SK-N-SH treated with all-trans-retinoic acid at 6 μM for 48 hours (cell line): ENCODE data around the gene PON3.

ENCODE experiments used
- ISL1 ChIP-seq: fragments of 250-450 bp; sonication (Bioruptor Pico); IDR thresholded peaks from 2 replicates; pipeline ENCODE4 v2.1.2; 2022; ENCODE audit warnings: mild to moderate bottlenecking, moderate library complexity
- PPARA ChIP-seq: fragments of 250-450 bp; sonication (Bioruptor Pico); IDR thresholded peaks from 2 replicates; pipeline ENCODE4 v1.5.0; 2020; ENCODE audit warnings: mild to moderate bottlenecking, borderline replicate concordance
- ZFP3 ChIP-seq: fragments of 250-450 bp; sonication (Bioruptor Pico); IDR thresholded peaks from 2 replicates; pipeline ENCODE4 v1.5.0; 2020; ENCODE audit warnings: mild to moderate bottlenecking, moderate library complexity
- ZNF70 ChIP-seq: fragments of 450-650 bp; formaldehyde crosslinking; IDR thresholded peaks from 2 replicates; pipeline ENCODE4 v1.5.0; 2020; ENCODE audit warnings: mild to moderate bottlenecking, moderate library complexity
- ZNF8 ChIP-seq: fragments of 450-650 bp; formaldehyde crosslinking; IDR thresholded peaks from 2 replicates; pipeline ENCODE4 v1.5.0; 2020; ENCODE audit warnings: mild to moderate bottlenecking, moderate library complexity
- TF ChIP-seq, protein P1 (sequence below): fragments of 250-450 bp; sonication (Bioruptor Pico); IDR thresholded peaks from 2 replicates; pipeline ENCODE4 v1.8.0; 2020; ENCODE audit warnings: mild to moderate bottlenecking, moderate library complexity, borderline replicate concordance
- TF ChIP-seq, protein P2 (sequence below): fragments of 250-450 bp; sonication (Bioruptor Pico); IDR thresholded peaks from 2 replicates; pipeline ENCODE4 v1.5.1; 2021; ENCODE audit warnings: mild to moderate bottlenecking, moderate library complexity
- TF ChIP-seq, protein P3 (sequence below): fragments of 250-450 bp; sonication (Bioruptor Pico); IDR thresholded peaks from 2 replicates; pipeline ENCODE4 v1.5.0; 2020; ENCODE audit warnings: mild to moderate bottlenecking, moderate library complexity

DNA sequence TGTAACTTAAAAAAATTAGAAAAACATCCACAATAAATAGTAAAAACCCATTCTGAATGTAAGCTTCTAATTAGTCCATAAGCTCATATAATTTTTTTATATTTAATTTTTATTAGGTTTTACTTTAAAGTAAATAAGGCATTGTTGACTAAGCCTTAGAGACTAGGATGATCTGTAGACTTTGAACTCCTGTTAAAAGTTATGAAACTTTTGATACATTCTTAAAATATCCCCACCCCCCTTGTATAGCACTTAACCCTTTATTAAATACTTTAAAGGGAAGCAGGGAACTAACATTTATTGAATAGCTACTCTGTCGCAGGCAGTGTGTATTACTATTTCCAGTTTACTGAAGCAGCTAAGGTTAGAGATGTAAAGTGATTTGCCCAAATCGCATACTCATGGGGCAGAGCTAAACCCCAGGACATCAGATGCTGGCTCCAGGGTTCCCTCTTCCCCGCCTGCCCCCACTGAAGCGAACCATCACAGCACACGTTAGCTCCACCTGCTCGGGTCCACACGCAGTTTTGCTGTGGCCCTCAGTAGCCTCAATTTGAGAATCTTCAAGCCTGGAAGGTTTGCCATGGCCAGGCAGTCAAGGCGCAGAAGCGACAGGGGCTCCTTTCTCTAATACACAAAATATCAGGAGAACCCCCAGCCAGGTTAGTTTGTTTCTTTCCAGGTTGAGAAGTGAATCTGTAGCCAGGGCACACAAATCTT, 72.6 kb downstream of the PON3 start:
- no peak for TF ChIP-seq ISL1 (CRISPR knock-in tag)
- TF ChIP-seq, protein P1, sequence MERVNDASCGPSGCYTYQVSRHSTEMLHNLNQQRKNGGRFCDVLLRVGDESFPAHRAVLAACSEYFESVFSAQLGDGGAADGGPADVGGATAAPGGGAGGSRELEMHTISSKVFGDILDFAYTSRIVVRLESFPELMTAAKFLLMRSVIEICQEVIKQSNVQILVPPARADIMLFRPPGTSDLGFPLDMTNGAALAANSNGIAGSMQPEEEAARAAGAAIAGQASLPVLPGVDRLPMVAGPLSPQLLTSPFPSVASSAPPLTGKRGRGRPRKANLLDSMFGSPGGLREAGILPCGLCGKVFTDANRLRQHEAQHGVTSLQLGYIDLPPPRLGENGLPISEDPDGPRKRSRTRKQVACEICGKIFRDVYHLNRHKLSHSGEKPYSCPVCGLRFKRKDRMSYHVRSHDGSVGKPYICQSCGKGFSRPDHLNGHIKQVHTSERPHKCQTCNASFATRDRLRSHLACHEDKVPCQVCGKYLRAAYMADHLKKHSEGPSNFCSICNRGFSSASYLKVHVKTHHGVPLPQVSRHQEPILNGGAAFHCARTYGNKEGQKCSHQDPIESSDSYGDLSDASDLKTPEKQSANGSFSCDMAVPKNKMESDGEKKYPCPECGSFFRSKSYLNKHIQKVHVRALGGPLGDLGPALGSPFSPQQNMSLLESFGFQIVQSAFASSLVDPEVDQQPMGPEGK (CRISPR knock-in tag): no peak
- no peak for TF ChIP-seq ZNF70
- TF ChIP-seq, protein P2, sequence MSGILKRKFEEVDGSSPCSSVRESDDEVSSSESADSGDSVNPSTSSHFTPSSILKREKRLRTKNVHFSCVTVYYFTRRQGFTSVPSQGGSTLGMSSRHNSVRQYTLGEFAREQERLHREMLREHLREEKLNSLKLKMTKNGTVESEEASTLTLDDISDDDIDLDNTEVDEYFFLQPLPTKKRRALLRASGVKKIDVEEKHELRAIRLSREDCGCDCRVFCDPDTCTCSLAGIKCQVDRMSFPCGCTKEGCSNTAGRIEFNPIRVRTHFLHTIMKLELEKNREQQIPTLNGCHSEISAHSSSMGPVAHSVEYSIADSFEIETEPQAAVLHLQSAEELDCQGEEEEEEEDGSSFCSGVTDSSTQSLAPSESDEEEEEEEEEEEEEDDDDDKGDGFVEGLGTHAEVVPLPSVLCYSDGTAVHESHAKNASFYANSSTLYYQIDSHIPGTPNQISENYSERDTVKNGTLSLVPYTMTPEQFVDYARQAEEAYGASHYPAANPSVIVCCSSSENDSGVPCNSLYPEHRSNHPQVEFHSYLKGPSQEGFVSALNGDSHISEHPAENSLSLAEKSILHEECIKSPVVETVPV (CRISPR knock-in tag): no peak
- no peak for TF ChIP-seq ZFP3 (CRISPR knock-in tag)
- TF ChIP-seq ZNF8: no peak
- TF ChIP-seq, protein P3, sequence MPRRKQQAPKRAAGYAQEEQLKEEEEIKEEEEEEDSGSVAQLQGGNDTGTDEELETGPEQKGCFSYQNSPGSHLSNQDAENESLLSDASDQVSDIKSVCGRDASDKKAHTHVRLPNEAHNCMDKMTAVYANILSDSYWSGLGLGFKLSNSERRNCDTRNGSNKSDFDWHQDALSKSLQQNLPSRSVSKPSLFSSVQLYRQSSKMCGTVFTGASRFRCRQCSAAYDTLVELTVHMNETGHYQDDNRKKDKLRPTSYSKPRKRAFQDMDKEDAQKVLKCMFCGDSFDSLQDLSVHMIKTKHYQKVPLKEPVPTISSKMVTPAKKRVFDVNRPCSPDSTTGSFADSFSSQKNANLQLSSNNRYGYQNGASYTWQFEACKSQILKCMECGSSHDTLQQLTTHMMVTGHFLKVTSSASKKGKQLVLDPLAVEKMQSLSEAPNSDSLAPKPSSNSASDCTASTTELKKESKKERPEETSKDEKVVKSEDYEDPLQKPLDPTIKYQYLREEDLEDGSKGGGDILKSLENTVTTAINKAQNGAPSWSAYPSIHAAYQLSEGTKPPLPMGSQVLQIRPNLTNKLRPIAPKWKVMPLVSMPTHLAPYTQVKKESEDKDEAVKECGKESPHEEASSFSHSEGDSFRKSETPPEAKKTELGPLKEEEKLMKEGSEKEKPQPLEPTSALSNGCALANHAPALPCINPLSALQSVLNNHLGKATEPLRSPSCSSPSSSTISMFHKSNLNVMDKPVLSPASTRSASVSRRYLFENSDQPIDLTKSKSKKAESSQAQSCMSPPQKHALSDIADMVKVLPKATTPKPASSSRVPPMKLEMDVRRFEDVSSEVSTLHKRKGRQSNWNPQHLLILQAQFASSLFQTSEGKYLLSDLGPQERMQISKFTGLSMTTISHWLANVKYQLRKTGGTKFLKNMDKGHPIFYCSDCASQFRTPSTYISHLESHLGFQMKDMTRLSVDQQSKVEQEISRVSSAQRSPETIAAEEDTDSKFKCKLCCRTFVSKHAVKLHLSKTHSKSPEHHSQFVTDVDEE (CRISPR knock-in tag): no peak
- TF ChIP-seq PPARA (CRISPR knock-in tag): no peak
